NCI-H446 treated with DMSO at 0.1 percent for 48 hours (cell line): ENCODE data around the gene SDHAF4.
"Not testable (repeated sequence)": the region's sequence is repeated elsewhere in the genome, so short reads cannot be mapped to it uniquely, and the experiment has no call there.

Experiments used
- DNase-seq: peaks from one replicate; lab custom pipeline; 2025; lab: John Stamatoyannopoulos, UW

SDHAF4 gene

DNA sequence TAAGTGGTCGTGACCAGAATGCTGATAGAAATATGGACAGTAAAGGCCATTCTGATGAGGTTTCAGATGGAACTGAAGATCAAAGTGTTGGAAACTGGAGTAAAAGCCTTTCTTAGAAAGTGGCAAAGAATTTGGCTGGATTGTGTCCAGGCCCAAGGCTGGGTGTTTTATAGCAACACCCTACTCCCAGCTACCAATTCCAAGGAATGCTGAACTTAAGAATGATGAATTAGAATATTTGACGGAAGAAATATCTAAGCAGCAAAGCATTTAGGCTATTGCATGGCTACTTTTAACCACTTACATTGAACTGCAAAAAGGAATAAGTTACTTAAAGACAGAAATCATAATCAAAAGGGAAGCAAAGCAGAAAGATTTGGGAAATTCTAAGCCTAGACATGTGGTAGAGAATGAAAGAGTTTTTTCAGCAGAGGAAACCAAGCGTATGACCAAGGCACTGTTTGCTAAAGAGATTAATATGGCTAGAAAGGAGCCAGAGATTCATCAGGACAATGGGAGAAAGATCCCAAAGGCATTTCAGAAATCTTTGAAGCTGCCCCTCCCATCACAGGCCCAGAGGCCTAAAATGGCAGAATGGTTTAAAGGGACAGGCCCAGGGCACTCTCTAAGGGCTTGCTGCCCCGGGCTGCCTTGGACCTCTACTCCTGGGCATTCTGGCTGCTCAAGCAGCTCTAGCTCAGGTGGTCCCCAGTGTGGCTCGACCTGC, 25.8 kb downstream of the SDHAF4 start:
- no peak for DNase-seq

DNA sequence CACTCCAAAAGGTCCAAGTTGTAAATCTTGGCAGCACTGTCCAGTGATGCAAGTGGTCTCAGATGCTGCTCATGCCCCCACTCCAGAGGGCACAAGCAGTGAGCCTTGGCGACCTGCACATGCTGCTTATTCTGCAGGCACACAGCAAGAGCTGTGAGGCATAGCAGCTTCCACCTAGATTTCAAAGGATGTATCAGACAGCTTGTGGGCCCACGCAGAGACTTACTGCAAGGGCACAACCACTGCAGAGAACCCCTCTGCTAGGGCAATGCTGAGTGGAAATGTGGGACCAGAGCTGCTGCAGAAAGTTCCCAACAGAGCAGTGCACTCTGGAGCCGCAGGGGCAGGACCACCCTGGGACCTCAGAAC, 26.4 kb downstream of the SDHAF4 start:
- no peak for DNase-seq

DNA sequence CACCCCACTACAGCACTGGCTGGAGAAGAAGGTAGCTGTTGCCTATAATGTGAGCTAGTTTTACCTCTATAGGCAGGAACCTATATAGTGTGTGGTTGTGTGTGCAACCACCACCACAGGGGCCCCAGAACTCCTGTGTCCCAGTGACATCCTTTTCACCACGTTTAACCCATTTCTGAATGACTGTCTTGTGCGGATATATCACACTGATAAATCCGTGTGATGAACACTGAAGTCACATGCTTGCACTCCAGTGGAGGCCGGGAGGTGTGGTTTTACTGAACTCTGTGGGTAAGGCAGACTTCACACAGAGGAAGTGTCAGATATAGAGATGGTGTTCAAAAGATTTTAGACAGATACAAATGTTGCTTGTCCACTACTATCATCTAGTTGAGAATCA, 32.5 kb downstream of the SDHAF4 start:
- DNase-seq = no peak

DNA sequence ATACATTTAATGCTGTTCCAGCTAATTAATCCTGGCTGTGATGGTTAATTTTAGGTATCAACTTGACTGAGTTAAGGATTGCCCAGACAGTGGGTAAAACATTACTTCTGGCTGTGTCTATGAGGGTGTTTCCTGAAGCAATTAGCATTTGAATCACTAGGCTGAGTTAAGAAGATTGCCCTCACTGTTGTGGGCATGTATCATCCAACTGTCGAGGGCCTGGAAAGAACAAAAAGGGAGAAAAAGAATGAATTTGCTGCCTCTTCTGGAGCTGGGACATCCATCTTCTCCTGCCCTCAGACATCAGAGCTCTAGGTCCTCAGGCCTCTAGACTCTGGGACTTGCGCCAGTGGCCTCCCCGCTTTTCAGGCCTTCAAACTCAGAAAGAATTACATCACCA, 34.3 kb downstream of the SDHAF4 start:
- DNase-seq = no peak

DNA sequence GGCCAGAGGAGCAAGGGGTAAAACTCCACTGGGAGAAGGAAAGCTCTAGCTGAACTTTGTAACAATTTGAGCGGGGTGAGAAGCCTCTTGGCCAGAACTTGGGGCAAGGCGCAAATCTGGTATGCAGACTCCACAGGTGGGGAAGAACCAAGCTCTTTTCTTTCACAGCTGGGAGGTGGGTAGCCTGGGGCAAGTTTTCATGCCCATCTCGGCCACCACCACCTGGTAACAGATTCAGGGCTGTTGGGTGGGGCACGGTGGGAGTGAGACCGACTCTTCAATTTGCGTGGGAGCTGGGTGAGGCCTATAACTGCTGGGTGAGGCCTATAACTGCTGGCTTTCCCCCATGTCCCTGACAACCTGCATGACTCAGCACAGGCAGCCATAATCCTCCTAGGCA, 37.5 kb downstream of the SDHAF4 start:
- no peak for DNase-seq

DNA sequence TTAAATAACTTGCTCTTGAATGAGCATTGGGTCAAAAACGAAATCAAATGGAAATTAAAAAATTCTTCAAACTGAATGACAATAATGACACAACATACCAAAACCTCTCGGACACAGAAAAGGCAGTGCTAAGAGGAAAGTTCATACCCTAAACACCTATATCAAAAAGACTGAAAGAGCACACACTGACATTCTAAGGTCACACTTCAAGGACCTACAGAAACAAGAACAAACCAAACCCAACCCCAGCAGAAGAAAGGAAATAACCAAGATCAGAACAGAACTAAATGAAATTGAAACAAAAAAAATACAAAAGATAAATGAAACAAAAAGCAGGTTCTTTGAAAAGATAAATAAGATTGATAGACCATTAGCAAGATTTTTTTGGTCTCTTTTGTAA, 40.6 kb downstream of the SDHAF4 start:
- not testable (repeated sequence) for DNase-seq

DNA sequence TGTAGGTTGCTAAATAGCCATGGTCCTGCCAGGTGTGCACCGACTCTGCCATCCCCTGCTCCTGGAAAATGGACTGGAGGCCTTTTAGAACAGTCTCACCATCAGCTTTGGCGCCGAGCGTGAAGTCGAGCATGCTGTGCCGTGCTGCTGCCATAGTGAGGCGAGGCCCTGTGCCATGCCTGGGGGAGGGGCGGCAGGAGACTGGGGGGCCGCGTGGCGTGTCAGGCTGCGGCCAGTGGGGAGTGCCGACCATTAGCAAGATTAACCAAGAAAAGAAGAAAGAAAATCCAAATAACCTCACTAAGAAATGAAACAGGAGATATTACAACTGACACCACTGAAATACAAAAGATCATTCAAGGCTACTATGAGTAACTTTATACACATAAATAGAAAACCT, 42.5 kb downstream of the SDHAF4 start:
- DNase-seq = not testable (repeated sequence)

DNA sequence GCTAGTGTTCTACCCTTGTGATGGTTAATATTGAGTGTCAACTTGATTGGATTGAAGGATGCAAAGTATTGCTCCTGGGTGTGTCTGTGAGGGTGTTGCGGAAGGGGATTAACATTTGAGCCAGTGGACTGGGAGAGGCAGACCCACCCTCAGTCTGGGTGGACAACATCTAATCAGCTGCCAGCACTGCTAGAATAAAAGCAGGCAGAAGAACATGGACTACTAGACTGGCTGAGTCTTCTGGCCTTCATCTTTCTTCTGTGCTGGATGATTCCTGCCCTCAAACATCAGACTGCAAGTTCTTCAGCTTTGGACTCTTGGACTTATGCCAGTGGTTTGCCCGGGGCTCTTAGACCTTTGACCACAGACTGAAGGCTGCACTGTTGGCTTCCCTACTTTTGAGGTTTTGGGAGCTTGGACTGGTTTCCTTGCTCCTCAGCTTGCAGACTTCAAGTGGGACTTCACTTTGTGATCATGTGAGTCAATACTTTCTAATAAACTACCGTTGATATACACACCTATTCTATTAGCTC, 50.1 kb downstream of the SDHAF4 start:
- DNase-seq = no peak

DNA sequence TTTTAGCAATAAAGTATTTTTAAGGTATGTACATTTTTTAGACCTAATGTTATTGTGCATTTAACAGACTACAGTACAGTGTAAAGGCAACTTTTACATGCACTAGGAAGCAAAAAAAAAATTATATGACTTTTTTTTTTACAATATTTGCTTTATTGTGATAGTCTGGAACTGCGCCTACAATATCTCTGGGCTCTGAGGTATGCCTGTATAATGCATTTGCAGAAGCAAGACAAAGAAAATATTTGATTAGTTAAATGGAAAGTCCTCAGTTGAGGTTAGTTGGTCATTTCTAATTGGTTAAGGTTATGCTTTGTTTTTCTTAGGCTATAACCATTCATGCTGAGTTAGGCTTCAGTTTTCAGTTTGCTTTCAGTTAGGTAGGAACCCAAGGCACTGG, 54.0 kb downstream of the SDHAF4 start:
- DNase-seq = no peak

DNA sequence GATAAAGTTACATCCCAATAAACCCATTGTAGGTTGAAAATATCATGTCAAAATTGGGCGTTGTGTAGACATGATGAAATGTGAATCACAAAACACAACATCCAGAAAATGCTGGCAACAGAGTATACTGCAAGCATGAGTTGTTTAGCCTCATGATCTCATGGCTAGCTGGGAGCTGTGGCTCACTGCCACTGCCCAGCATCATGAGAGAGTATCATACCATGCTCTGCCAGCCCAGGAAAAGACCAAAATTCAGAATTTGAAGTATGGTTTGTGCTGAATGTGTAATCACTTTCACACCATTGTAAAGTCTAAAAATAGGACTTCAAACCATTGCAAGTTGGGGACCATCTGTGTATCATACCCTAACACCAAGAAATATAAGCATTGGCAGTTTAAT, 55.7 kb downstream of the SDHAF4 start:
- no peak for DNase-seq

DNA sequence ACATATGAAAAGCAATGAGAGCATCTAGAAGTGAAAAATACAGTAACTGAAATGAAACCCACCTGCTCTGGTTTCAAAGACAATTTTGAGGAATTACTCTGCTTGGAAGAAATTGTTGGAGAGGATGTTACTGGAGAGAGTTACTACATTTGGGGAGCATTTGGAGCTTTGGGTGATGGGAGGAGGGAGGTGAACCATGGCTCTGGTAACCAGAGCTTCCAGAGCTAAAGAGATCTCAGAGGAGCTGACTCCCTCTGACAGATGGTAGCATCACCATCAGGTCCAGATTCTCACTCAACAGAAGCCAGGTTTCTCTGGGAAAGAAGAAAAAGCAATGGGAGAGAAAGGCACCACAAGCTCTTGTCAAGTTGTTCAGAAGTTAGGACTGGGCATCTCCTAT, 58.7 kb downstream of the SDHAF4 start:
- DNase-seq = no peak

DNA sequence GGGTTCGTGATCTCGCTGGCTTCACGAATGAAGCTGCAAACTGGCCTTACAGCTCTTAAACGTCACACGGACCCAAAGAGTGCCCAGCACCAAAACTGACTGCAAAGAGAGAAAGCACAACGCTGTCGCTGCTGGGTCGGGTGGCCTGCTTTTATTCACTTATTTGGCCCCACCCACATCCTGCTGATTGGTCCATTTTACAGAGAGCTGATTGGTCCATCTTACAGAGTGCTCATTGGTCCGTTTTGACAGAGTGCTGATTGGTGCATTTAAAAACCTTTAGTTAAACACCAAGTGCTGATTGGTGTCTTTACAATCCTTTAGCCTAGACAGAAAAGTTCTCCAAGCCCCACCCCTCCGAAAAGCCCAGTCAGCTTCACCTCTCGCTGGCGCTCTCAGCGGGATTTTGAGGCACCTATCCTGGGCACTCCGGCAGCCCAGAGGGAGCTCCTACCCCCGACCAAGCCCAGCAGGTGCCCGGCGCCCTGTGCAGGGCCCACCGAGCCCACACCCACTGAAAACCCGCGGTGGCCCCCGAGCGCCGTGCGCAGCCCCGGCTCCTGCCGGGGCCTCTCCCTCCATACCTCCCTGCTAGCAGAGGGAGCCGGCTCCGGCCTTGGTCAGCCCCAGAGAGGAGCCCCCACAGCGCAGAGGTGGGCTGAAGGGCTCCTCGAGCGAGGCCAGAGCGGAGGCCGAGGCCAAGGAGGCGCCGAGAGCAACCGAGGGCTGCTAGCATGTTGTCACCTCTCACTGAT, 60.9 kb downstream of the SDHAF4 start:
- no peak for DNase-seq

DNA sequence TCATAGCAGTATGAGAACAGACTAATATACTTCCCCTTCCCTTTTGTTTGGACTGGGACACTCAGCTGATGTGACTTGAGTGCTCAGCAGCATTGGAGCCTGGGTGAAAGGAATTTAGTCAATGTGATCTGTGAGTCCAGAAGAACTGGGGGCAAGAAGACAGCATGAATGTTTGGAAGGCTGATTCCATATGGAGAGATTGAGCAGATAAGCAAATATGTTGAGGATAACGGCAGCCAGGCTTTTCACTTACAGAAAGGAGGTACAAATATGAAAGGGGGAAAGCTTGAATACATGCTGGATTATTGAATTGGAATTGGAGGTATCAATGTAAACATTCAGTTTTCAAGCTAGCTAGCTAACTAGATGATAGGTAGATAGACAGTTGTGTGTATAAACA, 63.2 kb downstream of the SDHAF4 start:
- no peak for DNase-seq

DNA sequence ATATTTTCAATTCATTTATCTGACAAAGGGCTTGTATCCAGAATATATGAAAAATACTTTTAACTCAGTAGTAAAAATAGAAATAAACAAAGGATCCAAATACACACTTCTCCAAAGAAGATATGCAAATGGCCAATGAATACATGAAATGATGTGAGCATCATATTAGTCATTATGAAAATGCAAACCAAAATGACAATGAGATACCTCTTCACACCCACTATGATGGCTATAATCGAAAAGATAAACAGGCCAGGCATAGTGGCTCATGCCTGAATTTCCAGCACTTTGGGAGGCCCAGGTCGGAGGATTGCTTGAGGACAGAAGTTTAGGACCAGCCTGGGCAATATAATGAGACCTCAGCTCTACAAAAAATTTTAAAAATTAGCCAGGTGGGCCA, 67.1 kb downstream of the SDHAF4 start:
- DNase-seq = no peak

DNA sequence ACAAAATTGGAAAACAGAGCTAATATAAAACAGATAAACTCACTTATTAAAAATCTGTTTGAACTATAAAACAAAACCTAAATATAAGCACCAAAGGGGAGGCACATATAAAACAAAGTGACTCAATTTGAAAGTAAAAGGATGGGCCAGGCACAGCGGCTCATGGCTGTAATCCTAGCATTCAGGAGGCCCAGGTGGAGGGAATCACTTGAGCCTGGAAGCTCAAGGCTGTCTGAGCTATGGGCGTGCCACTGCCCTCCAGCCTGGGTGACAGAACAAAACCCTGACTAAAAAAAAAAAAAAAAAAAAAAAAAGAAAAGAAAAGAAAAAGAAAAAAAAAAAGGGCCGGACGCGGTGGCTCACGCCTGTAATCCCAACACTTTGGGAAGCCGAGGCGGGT, 69.9 kb downstream of the SDHAF4 start:
- DNase-seq = no peak

DNA sequence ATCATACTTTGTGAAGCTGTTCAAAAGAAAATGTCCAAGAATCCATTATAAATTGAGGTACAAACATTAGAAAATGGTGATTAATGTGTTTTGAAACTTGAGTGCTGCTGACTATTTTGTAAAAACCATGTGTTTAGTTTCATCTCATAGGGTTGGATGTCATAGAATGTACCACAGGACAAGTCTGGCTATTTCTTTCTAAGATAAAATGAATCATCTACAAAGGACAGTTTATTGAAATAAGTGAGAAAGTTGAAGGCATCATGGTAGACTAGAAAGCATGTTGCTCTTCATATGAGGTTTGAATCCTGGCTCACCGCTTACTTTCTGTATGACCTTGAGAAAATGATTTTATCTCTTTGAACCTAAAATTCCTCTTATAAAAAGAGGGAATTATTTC, 71.7 kb downstream of the SDHAF4 start:
- no peak for DNase-seq
